HFF-Myc (cell line): ENCODE measurements around the gene VIPAS39.

ENCODE experiments used
- DNase-seq: peaks from one replicate; pipeline ENCODE4 v3.0.0-alpha.2; 2011; ENCODE audit warnings: low read depth; ENCODE audit errors: extremely low read depth
- H3K4me3 ChIP-seq: replicated peaks from 2 replicates; pipeline ENCODE4 v1.5.1; 2011; ENCODE audit warnings: low read depth, mild to moderate bottlenecking, control low read depth, low read length
- CTCF ChIP-seq: IDR thresholded peaks from 2 replicates; pipeline ENCODE4 v1.5.1; 2012; ENCODE audit warnings: mild to moderate bottlenecking, low read depth, low read length, control low read depth; ENCODE audit errors: missing control alignments

Gene VIPAS39

DNA sequence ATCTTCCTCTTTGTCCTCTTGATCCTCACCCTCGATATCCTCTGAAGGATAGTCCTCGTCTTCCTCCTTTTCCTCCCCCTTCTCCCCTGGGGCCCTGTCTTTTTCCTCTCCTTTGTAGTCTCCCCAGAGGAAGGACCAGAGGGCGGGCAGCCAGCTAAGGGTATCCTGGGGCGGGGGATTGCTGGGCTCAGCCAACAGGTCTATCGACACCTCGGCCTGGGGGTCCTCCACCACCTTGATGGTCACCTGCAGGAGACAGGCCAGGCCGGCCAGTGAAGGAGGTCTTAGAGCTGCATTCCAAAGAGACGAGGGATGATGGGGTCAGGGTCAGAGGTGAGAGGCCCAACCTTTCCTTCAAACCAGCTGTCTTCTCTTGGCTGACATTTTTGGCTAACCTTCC, 25.0 kb upstream of the VIPAS39 start:
- no peak for TF ChIP-seq CTCF

DNA sequence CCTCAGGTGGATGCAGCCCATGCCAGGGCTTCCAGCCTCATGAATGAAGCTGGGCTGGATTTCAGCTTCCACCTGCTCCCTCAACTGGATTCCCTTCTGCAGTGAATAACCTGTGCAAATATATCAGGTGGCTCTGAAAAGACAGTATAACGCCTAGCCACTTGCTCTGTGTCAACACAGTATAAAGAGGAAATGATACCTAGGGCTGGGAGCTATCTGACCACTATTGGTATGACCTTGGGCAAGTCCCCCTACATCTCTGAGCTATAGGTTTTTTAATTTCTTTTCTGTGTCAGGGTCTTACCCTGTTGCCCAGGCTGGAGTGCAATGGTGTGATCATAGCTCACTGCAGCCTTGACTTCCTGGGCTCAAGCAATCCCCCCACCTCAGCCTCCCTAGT, 21.4 kb upstream of the VIPAS39 start:
- TF ChIP-seq CTCF, result no peak
- DNase-seq, result no peak

More for the DNA sequence above, 25.0 kb upstream of the VIPAS39 start:
- DNase-seq, result no peak
- H3K4me3 ChIP-seq, result no peak overlapping the region

DNA sequence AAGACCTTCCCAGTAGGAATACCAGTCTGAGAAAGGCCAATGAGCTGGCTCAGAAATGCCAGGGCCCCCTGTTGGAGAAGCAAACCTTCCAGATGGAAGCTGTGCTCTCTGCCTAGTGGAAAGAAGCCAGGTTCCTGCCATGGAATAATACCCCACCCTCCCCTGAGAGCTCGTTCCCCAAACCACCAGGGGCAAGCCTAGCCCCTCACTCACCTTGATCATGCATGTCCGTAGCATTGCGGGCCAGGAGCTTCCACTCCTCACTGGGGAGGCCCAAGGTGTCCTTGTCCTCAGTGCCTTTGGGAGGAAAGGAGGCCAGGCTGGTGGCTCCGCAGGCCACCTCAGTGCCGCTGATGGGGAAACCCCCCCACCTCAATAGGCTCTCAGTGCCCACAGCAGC, 20.6 kb upstream of the VIPAS39 start:
- TF ChIP-seq CTCF, result no peak
- DNase-seq, result no peak
- H3K4me3 ChIP-seq, result no peak overlapping the region

More for the DNA sequence above, 21.4 kb upstream of the VIPAS39 start:
- no peak overlapping the region for H3K4me3 ChIP-seq

- H3K4me3 ChIP-seq, result no peak overlapping the region
- no peak for DNase-seq
- TF ChIP-seq CTCF, result no peak
Observed at GRCh38 chr14:77475432-77476115, 18.2 kb upstream of the VIPAS39 start.

DNA sequence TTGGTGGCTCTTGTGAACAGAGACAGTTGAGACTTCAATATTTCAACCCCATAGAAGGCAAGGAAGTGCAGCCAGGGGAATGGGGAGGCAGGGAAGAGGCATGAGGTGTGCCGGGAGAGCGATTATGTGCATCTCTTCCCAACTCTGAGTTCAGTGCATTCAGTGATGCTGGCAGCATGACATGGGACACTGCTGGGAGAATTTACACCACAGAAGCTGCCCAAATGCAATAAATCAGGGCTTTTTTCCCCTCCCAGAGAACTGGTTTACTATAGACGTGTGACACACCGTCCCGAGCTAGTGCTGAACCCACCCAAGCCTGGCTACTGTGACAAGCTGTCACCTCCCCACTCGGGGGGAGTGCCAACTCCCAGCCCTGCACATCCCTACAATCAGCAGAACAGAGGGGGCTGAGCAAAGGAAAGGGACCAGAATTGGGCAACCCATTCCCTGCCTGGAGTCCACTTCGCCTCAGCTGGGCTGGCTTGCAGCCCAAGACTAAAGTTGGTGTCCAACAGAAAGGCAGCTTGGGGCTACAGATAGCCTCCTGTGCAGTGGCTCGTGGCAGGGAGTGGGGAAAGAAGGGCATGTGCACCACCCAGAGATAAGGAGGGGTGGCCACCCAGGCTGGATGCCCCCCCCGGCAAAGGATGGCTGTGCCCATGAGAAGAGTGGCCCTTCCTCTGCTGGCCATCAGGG, 17.2 kb upstream of the VIPAS39 start:
- no peak overlapping the region for H3K4me3 ChIP-seq
- no peak for TF ChIP-seq CTCF
- no peak for DNase-seq

DNA sequence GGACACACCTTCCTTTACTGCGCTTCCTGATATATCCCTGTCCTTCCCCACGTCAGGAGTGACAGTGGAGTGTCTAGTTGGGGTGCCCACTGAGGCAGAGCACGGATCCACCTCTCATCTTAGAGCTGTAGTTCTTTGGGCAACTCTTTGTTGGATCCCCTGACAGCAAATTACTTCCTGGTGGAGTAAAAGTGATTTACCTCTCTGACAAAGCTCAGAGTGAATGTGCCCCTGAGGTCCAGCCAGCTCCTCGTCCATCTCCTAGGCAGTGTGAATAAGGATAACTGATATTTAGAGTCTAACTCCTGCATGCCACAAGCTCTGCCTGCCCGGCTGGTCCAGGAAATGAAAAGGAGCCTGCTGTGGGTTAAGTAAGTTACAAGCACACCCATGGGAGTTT, 16.5 kb upstream of the VIPAS39 start:
- TF ChIP-seq CTCF, result no peak
- no peak for DNase-seq
- H3K4me3 ChIP-seq, result no peak overlapping the region
